DND-41 (cell line): Measurements from ENCODE around the gene TUBB3.

Experiments
- CTCF ChIP-seq: IDR thresholded peaks from 2 replicates; pipeline ENCODE4 v1.5.1; 2012; ENCODE audit warnings: borderline replicate concordance, low read length, moderate library complexity, mild to moderate bottlenecking; ENCODE audit not compliant: poor library complexity, severe bottlenecking; ENCODE audit errors: extremely low read depth
- EZH2 ChIP-seq: IDR thresholded peaks from 3 replicates; pipeline ENCODE4 v1.6.1; 2012; ENCODE audit warnings: borderline replicate concordance, low read depth, mild to moderate bottlenecking, moderate library complexity, low read length, inconsistent platforms; ENCODE audit not compliant: severe bottlenecking

DNA sequence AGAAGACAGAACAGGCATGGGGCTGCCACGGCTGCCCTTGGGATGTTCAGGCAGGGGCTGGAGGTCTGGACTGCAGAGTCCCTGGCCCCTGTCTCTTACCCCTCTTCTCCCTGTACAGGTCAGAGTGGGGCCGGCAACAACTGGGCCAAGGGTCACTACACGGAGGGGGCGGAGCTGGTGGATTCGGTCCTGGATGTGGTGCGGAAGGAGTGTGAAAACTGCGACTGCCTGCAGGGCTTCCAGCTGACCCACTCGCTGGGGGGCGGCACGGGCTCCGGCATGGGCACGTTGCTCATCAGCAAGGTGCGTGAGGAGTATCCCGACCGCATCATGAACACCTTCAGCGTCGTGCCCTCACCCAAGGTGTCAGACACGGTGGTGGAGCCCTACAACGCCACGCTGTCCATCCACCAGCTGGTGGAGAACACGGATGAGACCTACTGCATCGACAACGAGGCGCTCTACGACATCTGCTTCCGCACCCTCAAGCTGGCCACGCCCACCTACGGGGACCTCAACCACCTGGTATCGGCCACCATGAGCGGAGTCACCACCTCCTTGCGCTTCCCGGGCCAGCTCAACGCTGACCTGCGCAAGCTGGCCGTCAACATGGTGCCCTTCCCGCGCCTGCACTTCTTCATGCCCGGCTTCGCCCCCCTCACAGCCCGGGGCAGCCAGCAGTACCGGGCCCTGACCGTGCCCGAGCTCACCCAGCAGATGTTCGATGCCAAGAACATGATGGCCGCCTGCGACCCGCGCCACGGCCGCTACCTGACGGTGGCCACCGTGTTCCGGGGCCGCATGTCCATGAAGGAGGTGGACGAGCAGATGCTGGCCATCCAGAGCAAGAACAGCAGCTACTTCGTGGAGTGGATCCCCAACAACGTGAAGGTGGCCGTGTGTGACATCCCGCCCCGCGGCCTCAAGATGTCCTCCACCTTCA, 11.7 kb downstream of the TUBB3 start:
- no peak for TF ChIP-seq CTCF
- no peak for TF ChIP-seq EZH2
